Stimulated activated CD4-positive, alpha-beta T cell treated with anti-CD3 and anti-CD28 coated beads, Interleukin-4, amount 100 ng/mL, for 4 hours (primary cell): Measurements from ENCODE around the gene KIF20A.
"Not testable (repeated sequence)": the region's sequence is repeated elsewhere in the genome, so short reads cannot be mapped to it uniquely, and the experiment has no call there.

Experiments
- DNase-seq, 2 experiments: peaks; one replicate each; pipeline ENCODE4 v3.0.0-alpha.2; 2020

Gene KIF20A

GRCh38 chr5:138188626-138189025 is 9.7 kb downstream of the KIF20A start:
- no peak for DNase-seq

- DNase-seq, result no peak
Observed at GRCh38 chr5:138192826-138193225, 13.9 kb downstream of the KIF20A start.

GRCh38 chr5:138193859-138194258 is 14.9 kb downstream of the KIF20A start:
- DNase-seq, result not testable (repeated sequence)

GRCh38 chr5:138210985-138211384 is 32.1 kb downstream of the KIF20A start:
- DNase-seq, result no peak

- peak in 1 of 2 experiments; percentile 2 for DNase-seq
Observed at GRCh38 chr5:138212828-138213160, 33.9 kb downstream of the KIF20A start.

- DNase-seq, result peak; percentile 75 to 89
Observed at GRCh38 chr5:138213161-138214029, 34.5 kb downstream of the KIF20A start, which contains the start of gene CDC23. Gene CDC23, minus strand, starts transcription at chr5:138213323. Its CDS starts 11 bp downstream, at chr5:138213312.

- DNase-seq, result no peak
Observed at GRCh38 chr5:138216799-138217198, 37.9 kb downstream of the KIF20A start.

- no peak for DNase-seq
Observed at GRCh38 chr5:138223532-138223931, 44.6 kb downstream of the KIF20A start.

- no peak for DNase-seq
Observed at GRCh38 chr5:138224712-138225111, 45.8 kb downstream of the KIF20A start.

GRCh38 chr5:138226910-138227309 is 48.0 kb downstream of the KIF20A start:
- DNase-seq, result no peak

- no peak for DNase-seq
Observed at GRCh38 chr5:138229387-138229786, 50.5 kb downstream of the KIF20A start.

- DNase-seq, result no peak
Observed at GRCh38 chr5:138230261-138230660, 51.3 kb downstream of the KIF20A start.

- DNase-seq, result no peak
Observed at GRCh38 chr5:138230981-138231589, 52.2 kb downstream of the KIF20A start.

- DNase-seq, result no peak
Observed at GRCh38 chr5:138233280-138233679, 54.4 kb downstream of the KIF20A start.

- DNase-seq, result no peak
Observed at GRCh38 chr5:138234651-138235050, 55.7 kb downstream of the KIF20A start.
